Kidney (tissue), 14 donors: ENCODE results near the gene TIMD4. TPM values are rescaled to one million over a fixed set of nuclear protein-coding genes. Genes with fewer than 3 reads are reported as not detected.

ENCODE experiments used
- DNase-seq, 5 donors: peaks; one replicate each; pipeline ENCODE4 v3.0.0-alpha.2; 2013 to 2020
- FAIRE-seq: peaks from 2 replicates; lab custom pipeline; 2012; peaks lifted over from hg19 to GRCh38; lab: Jason Lieb, UNC
- H3K27ac ChIP-seq, 2 donors: one replicate each; pipeline ENCODE4 v1.7.0; 2013; ENCODE audit warnings: low read depth in 2 of 2, low read length in 2 of 2, inconsistent platforms in 1 of 2
- H3K27me3 ChIP-seq: one replicate; pipeline ENCODE4 v1.7.1; 2013; ENCODE audit warnings: low read length, inconsistent platforms; ENCODE audit not compliant: control insufficient read depth, insufficient read depth
- H3K36me3 ChIP-seq, 3 donors: one replicate each; pipeline versions ENCODE4 v1.7.0 to v1.7.1; 2013; ENCODE audit warnings: low read length in 3 of 3, control low read depth in 1 of 3, inconsistent platforms in 1 of 3; ENCODE audit not compliant: insufficient read depth in 3 of 3, control insufficient read depth in 2 of 3
- H3K4me1 ChIP-seq, 3 donors: one replicate each; pipeline versions ENCODE4 v1.7.0 to v1.7.1; 2013; ENCODE audit warnings: low read length in 3 of 3, inconsistent platforms in 1 of 3, low read depth in 1 of 3; ENCODE audit not compliant: control insufficient read depth in 2 of 3, insufficient read depth in 2 of 3
- H3K4me3 ChIP-seq, 3 donors: one replicate each; pipeline versions ENCODE4 v1.7.0 to v1.8.1; 2013; ENCODE audit warnings: low read length in 3 of 3, control low read depth in 1 of 3, inconsistent platforms in 1 of 3
- H3K9ac ChIP-seq, 3 donors: one replicate each; pipeline versions ENCODE4 v1.7.0 to v1.7.1; 2013; ENCODE audit warnings: low read length in 3 of 3, control low read depth in 1 of 3, inconsistent platforms in 1 of 3
- H3K9me3 ChIP-seq, 3 donors: one replicate each; pipeline versions ENCODE4 v1.7.0 to v1.7.1; 2013; ENCODE audit warnings: low read length in 3 of 3, control low read depth in 1 of 3, inconsistent platforms in 1 of 3; ENCODE audit not compliant: control insufficient read depth in 2 of 3, insufficient read depth in 1 of 3
- intact Hi-C: fragments of 100-400 bp; cut with DNase I; formaldehyde crosslinking; loops from one replicate; pipeline ENCODE4 v1.11.1; 2022
- polyA plus RNA-seq: library from polyadenylated mRNA; stranded (reverse); fragments of 350-450 nt; fragmentation: Illumina TruSeq; extraction: RNeasy Lipid Tissue Mini Kit (QIAGEN cat#74804); gene quantifications from one replicate; pipeline ENCODE4 v1.2.3, GENCODE V29; 2014; ENCODE audit warnings: low read depth, low replicate concordance; ENCODE audit not compliant: insufficient read depth
- total RNA-seq: library from RNA; stranded (reverse); fragmentation: NEBNext Ultra II Directional; extraction: Animal tissue kit (Norgen Biotek cat#: 25700); gene quantifications from one replicate; pipeline ENCODE4 v1.2.1, GENCODE V29; 2021
- TF ChIP-seq, protein P1 (sequence below): IDR thresholded peaks from 3 replicates; pipeline ENCODE4 v1.5.1; 2012; ENCODE audit warnings: mild to moderate bottlenecking, moderate library complexity, borderline replicate concordance; ENCODE audit not compliant: insufficient read depth; ENCODE audit errors: extremely low read depth
- donor health status: control.
- donor health status: control.
- donor health status: control.
- donor health status: control.
- donor health status: control.
- donor health status: DM: yes; HTN: yes; CAD: no.
- donor health status: Normal renal cell carcinoma (clear cell type).

TIMD4 gene
- total and polyA plus RNA-seq, 2 donors from 2014 or later, result 2.3 to 8.0 TPM

DNA sequence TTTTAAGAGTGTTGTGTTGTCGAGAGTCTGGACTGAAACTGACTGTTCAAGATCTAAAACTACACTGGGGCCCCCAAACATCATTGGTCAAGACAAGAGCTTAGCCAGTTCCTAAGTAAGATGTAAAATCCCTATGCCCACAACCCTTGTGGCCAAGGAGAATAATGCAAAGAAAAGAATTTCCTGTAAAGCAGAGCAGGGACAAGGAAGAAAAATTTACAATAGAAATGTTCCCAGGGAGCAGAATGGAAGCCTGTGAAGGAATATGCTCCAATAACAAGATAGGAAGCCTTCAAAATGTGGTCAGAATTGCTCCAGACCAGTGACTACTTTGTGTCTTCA is 92.6 kb downstream of the TIMD4 start:
- DNase-seq (no peak), FAIRE-seq (no peak)
- intact Hi-C loops, result no loop called here
- peaks cover 0 to 8% (median 0%) of the 10 kb centered on the region in 3 donors for H3K9me3 ChIP-seq
- H3K27ac ChIP-seq, result no peak overlapping the region
- TF ChIP-seq, protein P1, sequence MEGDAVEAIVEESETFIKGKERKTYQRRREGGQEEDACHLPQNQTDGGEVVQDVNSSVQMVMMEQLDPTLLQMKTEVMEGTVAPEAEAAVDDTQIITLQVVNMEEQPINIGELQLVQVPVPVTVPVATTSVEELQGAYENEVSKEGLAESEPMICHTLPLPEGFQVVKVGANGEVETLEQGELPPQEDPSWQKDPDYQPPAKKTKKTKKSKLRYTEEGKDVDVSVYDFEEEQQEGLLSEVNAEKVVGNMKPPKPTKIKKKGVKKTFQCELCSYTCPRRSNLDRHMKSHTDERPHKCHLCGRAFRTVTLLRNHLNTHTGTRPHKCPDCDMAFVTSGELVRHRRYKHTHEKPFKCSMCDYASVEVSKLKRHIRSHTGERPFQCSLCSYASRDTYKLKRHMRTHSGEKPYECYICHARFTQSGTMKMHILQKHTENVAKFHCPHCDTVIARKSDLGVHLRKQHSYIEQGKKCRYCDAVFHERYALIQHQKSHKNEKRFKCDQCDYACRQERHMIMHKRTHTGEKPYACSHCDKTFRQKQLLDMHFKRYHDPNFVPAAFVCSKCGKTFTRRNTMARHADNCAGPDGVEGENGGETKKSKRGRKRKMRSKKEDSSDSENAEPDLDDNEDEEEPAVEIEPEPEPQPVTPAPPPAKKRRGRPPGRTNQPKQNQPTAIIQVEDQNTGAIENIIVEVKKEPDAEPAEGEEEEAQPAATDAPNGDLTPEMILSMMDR, result no peak
- no peaks in the 10 kb centered on the region for H3K36me3 ChIP-seq
- no peaks in the 10 kb centered on the region for H3K27me3 ChIP-seq
- no peaks in the 10 kb centered on the region for H3K4me1 ChIP-seq
- no peak overlapping the region for H3K4me3 ChIP-seq
- H3K9ac ChIP-seq, result no peak overlapping the region

Other genes with a start within 250 kb of the TIMD4 start
- gene PPP1R2B, start 112.9 kb downstream of the TIMD4 start, total RNA-seq, result not detected
- gene PPP1R2B, start 112.9 kb downstream of the TIMD4 start, polyA plus RNA-seq, result not detected
- 114 TPM for gene HAVCR1, start 95.9 kb upstream of the TIMD4 start, total RNA-seq
- 0.65 TPM for gene HAVCR1, start 95.9 kb upstream of the TIMD4 start, polyA plus RNA-seq
- gene HAVCR2, start 145.8 kb upstream of the TIMD4 start, total RNA-seq, result 14.6 TPM
- gene HAVCR2, start 145.8 kb upstream of the TIMD4 start, polyA plus RNA-seq, result 17.5 TPM
- gene MED7, start 179.6 kb upstream of the TIMD4 start, total RNA-seq, result 18.2 TPM
- gene MED7, start 179.6 kb upstream of the TIMD4 start, polyA plus RNA-seq, result 28.6 TPM
- gene GARIN3, start 203.0 kb upstream of the TIMD4 start, total RNA-seq, result not detected
- not detected for gene GARIN3, start 203.0 kb upstream of the TIMD4 start, polyA plus RNA-seq
- 14.0 TPM for gene ITK, start 217.6 kb upstream of the TIMD4 start, total RNA-seq
- gene ITK, start 217.6 kb upstream of the TIMD4 start, polyA plus RNA-seq, result 0.11 TPM